Activated effector memory CD4-positive, alpha-beta T cell treated with anti-CD3 and anti-CD28 coated beads, Interleukin-2, amount 50 U/mL, for 16 hours (primary cell): ENCODE data around the gene ALX1.

Experiments
- DNase-seq: peaks from one replicate; pipeline ENCODE4 v3.0.0-alpha.2; 2020

The ALX1 gene

GRCh38 chr12:85280165-85280983, at the start of gene ALX1:
Gene ALX1, plus strand, starts transcription at chr12:85280220. Its CDS starts 42 bp downstream, at chr12:85280262.
- no peak for DNase-seq

GRCh38 chr12:85237327-85237726, 42.7 kb upstream of the ALX1 start:
- DNase-seq, result no peak

GRCh38 chr12:85244561-85244960, 35.5 kb upstream of the ALX1 start:
- DNase-seq, result no peak

- no peak for DNase-seq
These were observed 26.2 kb upstream of the ALX1 start for GRCh38 chr12:85253853-85254252.

- DNase-seq, result no peak
These were observed 22.3 kb upstream of the ALX1 start for GRCh38 chr12:85257671-85258070.

GRCh38 chr12:85260447-85260846, 19.6 kb upstream of the ALX1 start:
- DNase-seq, result no peak

- no peak for DNase-seq
These were observed 19.1 kb upstream of the ALX1 start for GRCh38 chr12:85260896-85261295.

GRCh38 chr12:85266356-85266755, 13.7 kb upstream of the ALX1 start:
- DNase-seq, result no peak

GRCh38 chr12:85273381-85274314, 6.4 kb upstream of the ALX1 start:
- no peak for DNase-seq

GRCh38 chr12:85274315-85274651, 5.7 kb upstream of the ALX1 start:
- DNase-seq, result no peak

GRCh38 chr12:85275374-85275773, 4.6 kb upstream of the ALX1 start:
- DNase-seq, result no peak

- DNase-seq, result no peak
These were observed 2.8 kb upstream of the ALX1 start for GRCh38 chr12:85277191-85277590.

GRCh38 chr12:85277900-85278597, 2.0 kb upstream of the ALX1 start:
- no peak for DNase-seq

GRCh38 chr12:85278598-85279448, 1.2 kb upstream of the ALX1 start:
- DNase-seq, result no peak

- DNase-seq, result no peak
These were observed 413 bp upstream of the ALX1 start for GRCh38 chr12:85279449-85280164.

- DNase-seq, result no peak
These were observed 1.1 kb downstream of the ALX1 start for GRCh38 chr12:85280984-85281630.

- DNase-seq, result no peak
These were observed 1.8 kb downstream of the ALX1 start for GRCh38 chr12:85281636-85282312.

- DNase-seq, result no peak
These were observed 3.5 kb downstream of the ALX1 start for GRCh38 chr12:85283560-85283959.

- no peak for DNase-seq
These were observed 16.3 kb downstream of the ALX1 start for GRCh38 chr12:85296362-85296761.

GRCh38 chr12:85299053-85299452, 19.0 kb downstream of the ALX1 start:
- DNase-seq, result no peak

- no peak for DNase-seq
These were observed 21.0 kb downstream of the ALX1 start for GRCh38 chr12:85301051-85301450.
